H1 (cell line): ENCODE data around the gene LSM14B. TPM values are rescaled to one million over a fixed set of nuclear protein-coding genes. Genes with fewer than 3 reads are reported as not detected.

ENCODE experiments used
- CTCF ChIA-PET: fragments of 300-600 bp; sonication (Branson Sonifier 250); formaldehyde crosslinking; loops from one replicate; lab custom pipeline; 2021; ENCODE audit not compliant: partially characterized antibody; lab: Charles Lee
- POLR2A ChIA-PET: fragments of 300-600 bp; sonication (Branson Sonifier 250); formaldehyde crosslinking; loops from one replicate; lab custom pipeline; 2021; ENCODE audit warnings: inconsistent platforms; ENCODE audit not compliant: partially characterized antibody; lab: Charles Lee
- DNase-seq, 2 experiments: peaks; one replicate each; pipeline versions ENCODE4 v3.0.0 to v3.0.0-alpha.2; 2010 to 2022; ENCODE audit warnings: low spot score in 2 of 2, low read depth in 1 of 2, mixed read lengths in 1 of 2
- FAIRE-seq: peaks from 2 replicates; lab custom pipeline; 2011; peaks lifted over from hg19 to GRCh38; lab: Jason Lieb, UNC
- H2AFZ ChIP-seq: 2 replicates; pipeline ENCODE4 v1.8.1; 2012; ENCODE audit warnings: low read length, inconsistent platforms
- H2AK5ac ChIP-seq: 2 replicates; pipeline ENCODE4 v1.6.1; 2013; ENCODE audit warnings: low read depth, low read length
- H2BK120ac ChIP-seq: replicated peaks from 2 replicates; pipeline ENCODE3; 2013; ENCODE audit warnings: low read depth, low read length, inconsistent platforms
- H2BK12ac ChIP-seq: 2 replicates; pipeline ENCODE4 v1.6.1; 2013; ENCODE audit warnings: low read depth, low read length
- H2BK15ac ChIP-seq: 2 replicates; pipeline ENCODE4 v1.6.1; 2013; ENCODE audit warnings: low read length
- H2BK20ac ChIP-seq: 2 replicates; pipeline ENCODE4 v1.6.1; 2013; ENCODE audit warnings: low read length
- H2BK5ac ChIP-seq: 2 replicates; pipeline ENCODE4 v1.6.1; 2013; ENCODE audit warnings: low read depth, low read length
- H3K14ac ChIP-seq: 2 replicates; pipeline ENCODE4 v1.6.1; 2013; ENCODE audit warnings: inconsistent platforms; ENCODE audit not compliant: insufficient read length
- H3K18ac ChIP-seq: 2 replicates; pipeline ENCODE4 v1.6.1; 2013; ENCODE audit warnings: low read length; ENCODE audit errors: extremely low read depth
- H3K23ac ChIP-seq: 2 replicates; pipeline ENCODE4 v1.6.1; 2013; ENCODE audit warnings: inconsistent platforms; ENCODE audit not compliant: insufficient read length
- H3K23me2 ChIP-seq: 2 replicates; pipeline ENCODE4 v1.6.1; 2013; ENCODE audit warnings: low read depth, low read length
- H3K27ac ChIP-seq: 2 replicates; pipeline ENCODE4 v1.6.1; 2011; ENCODE audit warnings: low read depth, low read length, inconsistent platforms
- H3K27me3 ChIP-seq, 4 experiments: replicated peaks in 1 of 4; 1 replicate in 1 of 4; 2 replicates in 3 of 4; pipeline versions ENCODE4 v1.6.1 to v1.8.1; 2011 to 2013; ENCODE audit warnings: low read length in 3 of 4, mild to moderate bottlenecking in 3 of 4, inconsistent platforms in 2 of 4, mixed read lengths in 2 of 4, moderate library complexity in 1 of 4; ENCODE audit not compliant: control insufficient read depth in 3 of 4, insufficient read depth in 3 of 4; ENCODE audit errors: extremely low read depth in 1 of 4
- H3K36me3 ChIP-seq, 4 experiments: 2 replicates each; pipeline versions ENCODE4 v1.6.1 to v1.8.1; 2011 to 2013; ENCODE audit warnings: mild to moderate bottlenecking in 4 of 4, low read length in 3 of 4, moderate library complexity in 2 of 4, control low read depth in 1 of 4, inconsistent platforms in 1 of 4; ENCODE audit not compliant: insufficient read depth in 4 of 4, control insufficient read depth in 2 of 4
- H3K4ac ChIP-seq: replicated peaks from 2 replicates; pipeline ENCODE3; 2013; ENCODE audit warnings: low read length, low read depth, mixed read lengths, inconsistent platforms; ENCODE audit not compliant: insufficient read length
- H3K4me1 ChIP-seq, 4 experiments: replicated peaks in 1 of 4; 1 replicate in 1 of 4; 2 replicates in 3 of 4; pipeline versions ENCODE4 v1.6.1 to v1.8.1; 2011 to 2013; ENCODE audit warnings: low read length in 3 of 4, inconsistent platforms in 2 of 4, mixed read lengths in 1 of 4; ENCODE audit not compliant: insufficient read depth in 4 of 4, control insufficient read depth in 3 of 4
- H3K4me2 ChIP-seq, 2 experiments: 2 replicates each; pipeline versions ENCODE4 v1.6.1 to v1.8.1; 2011 to 2013; ENCODE audit warnings: low read depth in 2 of 2, low read length in 2 of 2, control low read depth in 1 of 2, inconsistent platforms in 1 of 2, mild to moderate bottlenecking in 1 of 2; ENCODE audit not compliant: insufficient read depth in 1 of 2
- H3K4me3 ChIP-seq, 4 experiments: fragments of 200-600, 300-600 bp in 1 of 4; sonication (generic), shearing (Covaris generic), sonication (Bioruptor Twin) in 1 of 4; 2 replicates each; pipeline versions ENCODE4 v1.5.1 to v1.8.1; 2011 to 2016; ENCODE audit warnings: low read length in 4 of 4, low read depth in 3 of 4, control low read depth in 2 of 4, inconsistent platforms in 2 of 4, mild to moderate bottlenecking in 2 of 4, mixed read lengths in 1 of 4, moderate library complexity in 1 of 4; ENCODE audit not compliant: insufficient read depth in 2 of 4; ENCODE audit errors: extremely low read depth in 1 of 4
- H3K56ac ChIP-seq: replicated peaks from 2 replicates; pipeline ENCODE3; 2013; ENCODE audit warnings: low read depth, mild to moderate bottlenecking, mixed read lengths, low read length, inconsistent platforms; ENCODE audit not compliant: insufficient read length
- H3K79me1 ChIP-seq: 2 replicates; pipeline ENCODE4 v1.6.1; 2013; ENCODE audit warnings: low read depth, low read length, control low read depth
- H3K79me2 ChIP-seq, 2 experiments: 2 replicates each; pipeline versions ENCODE4 v1.6.1 to v1.8.1; 2012 to 2013; ENCODE audit warnings: low read length in 2 of 2, mild to moderate bottlenecking in 2 of 2, inconsistent platforms in 1 of 2; ENCODE audit not compliant: insufficient read depth in 2 of 2, control insufficient read depth in 1 of 2
- H3K9ac ChIP-seq, 4 experiments: replicated peaks in 1 of 4; 1 replicate in 1 of 4; 2 replicates in 3 of 4; pipeline versions ENCODE4 v1.6.1 to v1.8.1; 2011 to 2013; ENCODE audit warnings: low read depth in 3 of 4, low read length in 3 of 4, control low read depth in 2 of 4, mild to moderate bottlenecking in 2 of 4, moderate library complexity in 2 of 4, inconsistent platforms in 1 of 4; ENCODE audit errors: extremely low read depth in 1 of 4
- H3K9me3 ChIP-seq, 2 experiments: 2 replicates each; pipeline versions ENCODE4 v1.6.1 to v1.8.1; 2012 to 2013; ENCODE audit warnings: mild to moderate bottlenecking in 2 of 2, moderate library complexity in 2 of 2, control low read depth in 1 of 2, inconsistent platforms in 1 of 2, low read depth in 1 of 2, low read length in 1 of 2, mixed read lengths in 1 of 2; ENCODE audit not compliant: insufficient read depth in 2 of 2
- H4K20me1 ChIP-seq, 2 experiments: replicated peaks in 1 of 2; 2 replicates each; pipeline versions ENCODE3 to v1.8.1; 2011 to 2013; ENCODE audit warnings: inconsistent platforms in 2 of 2, low read length in 2 of 2, mild to moderate bottlenecking in 1 of 2; ENCODE audit not compliant: insufficient read depth in 2 of 2, control insufficient read depth in 1 of 2
- H4K5ac ChIP-seq: 2 replicates; pipeline ENCODE4 v1.6.1; 2013; ENCODE audit warnings: low read length, low read depth, mixed read lengths, inconsistent platforms; ENCODE audit not compliant: insufficient read length
- H4K8ac ChIP-seq: 2 replicates; pipeline ENCODE4 v1.8.0; 2013; ENCODE audit warnings: mild to moderate bottlenecking, moderate library complexity, low read length, inconsistent platforms; ENCODE audit not compliant: insufficient read depth; ENCODE audit errors: extremely low read depth
- H4K91ac ChIP-seq: replicated peaks from 2 replicates; pipeline ENCODE3; 2013; ENCODE audit warnings: low read length, mixed read lengths, inconsistent platforms; ENCODE audit not compliant: insufficient read length
- CREB1 ChIP-seq: IDR thresholded peaks from 2 replicates; pipeline ENCODE4 v1.6.1; 2012; ENCODE audit warnings: inconsistent platforms
- E2F6 ChIP-seq: IDR thresholded peaks from 2 replicates; pipeline ENCODE4 v1.6.1; 2012; ENCODE audit warnings: inconsistent platforms
- JUND ChIP-seq: IDR thresholded peaks from 2 replicates; pipeline ENCODE4 v1.6.1; 2011; ENCODE audit warnings: mild to moderate bottlenecking, improper control_type of control experiment, low read length
- PHF8 ChIP-seq: fragments of 200-600 bp; sonication (generic); conservative IDR thresholded peaks from 2 replicates; pipeline ENCODE4 v1.7.1; 2012; ENCODE audit warnings: low read depth, mild to moderate bottlenecking, inconsistent platforms, low read length, moderate library complexity
- TAF1 ChIP-seq: IDR thresholded peaks from 2 replicates; pipeline ENCODE4 v1.6.1; 2011; ENCODE audit warnings: mild to moderate bottlenecking, low read depth, low read length
- YY1 ChIP-seq: IDR thresholded peaks from 2 replicates; pipeline ENCODE4 v1.6.1; 2011; ENCODE audit warnings: low read depth, mild to moderate bottlenecking, low read length
- ZNF274 ChIP-seq: IDR thresholded peaks from 2 replicates; pipeline ENCODE4 v1.7.0; 2012; ENCODE audit warnings: low read length, borderline replicate concordance; ENCODE audit errors: extremely low read depth
- WGBS, 2 experiments: shearing (Covaris generic) in 1 of 2; methylation state at CpG; one replicate each; pipeline versions ENCODE4 v1.1.6 to v1.1.7; 2013 to 2015; ENCODE audit warnings: low lambda C conversion rate in 2 of 2, mixed read lengths in 2 of 2, inconsistent platforms in 1 of 2, low coverage in 1 of 2, missing lambda C conversion rate in 1 of 2; ENCODE audit not compliant: insufficient replicate concordance in 2 of 2, insufficient coverage in 1 of 2, insufficient read length in 1 of 2; ENCODE audit errors: extremely low coverage in 1 of 2, missing lambda C conversion rate in 1 of 2; 5-methylcytosine and 5-hydroxymethylcytosine counted together
- polyA plus RNA-seq, 7 experiments: library from polyadenylated mRNA; depleted of rRNA in 3 of 7; stranded (reverse) in 5 of 7; unstranded in 2 of 7; fragments of >200 nt in 5 of 7; fragments of 200-250 nt in 2 of 7; gene quantifications; 1 replicate in 5 of 7; 2 replicates in 1 of 7; 4 replicates in 1 of 7; pipeline versions ENCODE4 v1.2.1 to v1.2.3, GENCODE V29; 2011 to 2013; ENCODE audit warnings: missing spikeins in 2 of 7, mixed read lengths in 2 of 7
- total RNA-seq: library from RNA; stranded (reverse); fragmentation: NEBNext Ultra II Directional; extraction: Animal tissue kit (Norgen Biotek cat#: 25700); gene quantifications from 2 replicates; pipeline ENCODE4 v1.2.1, GENCODE V29; 2021

The LSM14B gene
- total and polyA plus RNA-seq, 2 of the 8 experiments (the other 6 are each of a cell fraction or from before 2014, with no cell fraction given): 58.3 to 65.6 TPM

GRCh38 chr20:62128502-62128901 is 6.2 kb downstream of the LSM14B start:
- Histone ChIP-seq H3K27ac (no peak overlapping the region), H3K4me3 (no peak overlapping the region), H2BK20ac (no peak overlapping the region), H2BK5ac (no peak overlapping the region), H4K91ac (no peak overlapping the region), H3K79me2 (peaks cover 8 to 35% of the 10 kb centered on the region in 2 experiments), H3K9ac (no peak overlapping the region), H3K4me1 (peaks cover 0 to 6% (median 4%) of the 10 kb centered on the region in 4 experiments; a peak in 5 of 7 replicates), H3K36me3 (peaks cover 49 to 93% (median 77%) of the 10 kb centered on the region in 4 experiments), H2BK15ac (no peak overlapping the region), H3K27me3 (no peaks in the 10 kb centered on the region), H3K4ac (no peak overlapping the region), H4K8ac (no peak overlapping the region), H3K23me2 (no peaks in the 10 kb centered on the region), H4K5ac (no peak overlapping the region), H3K23ac (no peak overlapping the region), H3K79me1 (peaks cover 14% of the 10 kb centered on the region), H3K56ac (no peak overlapping the region), H3K9me3 (no peaks in the 10 kb centered on the region), H3K4me2 (no peak overlapping the region), H2BK12ac (no peak overlapping the region), H4K20me1 (peaks cover 37 to 49% of the 10 kb centered on the region in 2 experiments), H3K18ac (no peak overlapping the region), H2AFZ (no peak overlapping the region), H2AK5ac (no peak overlapping the region), H3K14ac (no peak overlapping the region), H2BK120ac (no peak overlapping the region)
- 92% methylated on average over 6 of the region's 6 CpGs; no CpG with 5 or more reads in 1 of the 2 experiments for WGBS, 2 experiments
- DNase-seq (no peak), FAIRE-seq (no peak)
- ChIA-PET CTCF (interaction anchor here (1.2 to 6.6 kb wide), 4 partner anchors 9 to 117 kb away, joined by 3 to 57 read pairs (median 24); no protein-coding TSS in a partner anchor), POLR2A (interaction anchor here (0.8 to 12.2 kb wide), 3 partner anchors 11 to 68 kb away, joined by 4 to 125 read pairs (median 62); partner anchors contain the start of gene TAF4)
- no peak for TF ChIP-seq ZNF274
- TF ChIP-seq JUND: no peak
- TF ChIP-seq YY1: no peak
- no peak for TF ChIP-seq PHF8
- TF ChIP-seq CREB1: no peak
- no peak for TF ChIP-seq E2F6
- no peak for TF ChIP-seq TAF1
